ENCODE data around the gene PTGFRN.

- TF ChIP-seq CTCF (IDR thresholded peaks at IDR 0.05) (no peak), POLR2AphosphoS5 (IDR thresholded peaks at IDR 0.05) (no peak), POLR2A (IDR thresholded peaks at IDR 0.05) (no peak)
Observed at GRCh38 chr1:116950517-116951199, 40.9 kb downstream of the PTGFRN start.
